Fibroblast of upper back skin (primary cell): Measurements from ENCODE around the gene TRAF2.

Experiments
- DNase-seq: peaks from one replicate; pipeline ENCODE4 v3.0.0-alpha.2; 2013

Gene TRAF2

GRCh38 chr9:136940526-136941230, 54.4 kb downstream of the TRAF2 start:
- DNase-seq, result no peak

- no peak for DNase-seq
These were observed 55.2 kb downstream of the TRAF2 start for GRCh38 chr9:136941231-136942111.

- no peak for DNase-seq
These were observed 56.0 kb downstream of the TRAF2 start for GRCh38 chr9:136942112-136942880.

GRCh38 chr9:136942881-136943230, 56.5 kb downstream of the TRAF2 start:
- no peak for DNase-seq

- DNase-seq, result no peak
These were observed 57.2 kb downstream of the TRAF2 start for GRCh38 chr9:136943291-136944211.

- peak; percentile 43 for DNase-seq
These were observed 57.8 kb downstream of the TRAF2 start for GRCh38 chr9:136944212-136944518.

- peak; percentile 92 for DNase-seq
These were observed 58.4 kb downstream of the TRAF2 start, which contains the start of the genes C8G and FBXW5 for GRCh38 chr9:136944519-136945332. TSS of gene C8G (plus strand) at chr9:136945243. CDS start at chr9:136945321, 78 bp downstream. TSS of gene FBXW5 (minus strand) at chr9:136944738. CDS start at chr9:136944083, 655 bp downstream.

- DNase-seq, result no peak
These were observed 59.3 kb downstream of the TRAF2 start for GRCh38 chr9:136945333-136946227.

- no peak for DNase-seq
These were observed 60.1 kb downstream of the TRAF2 start for GRCh38 chr9:136946228-136947027.

GRCh38 chr9:136947028-136947891, 60.9 kb downstream of the TRAF2 start:
- no peak for DNase-seq

- peak; percentile 15 for DNase-seq
These were observed 61.7 kb downstream of the TRAF2 start for GRCh38 chr9:136947955-136948510.

GRCh38 chr9:136949239-136949816, 63.0 kb downstream of the TRAF2 start:
- no peak for DNase-seq

GRCh38 chr9:136949817-136950655, 63.7 kb downstream of the TRAF2 start:
- DNase-seq, result peak; percentile 75

- DNase-seq, result no peak
These were observed 64.5 kb downstream of the TRAF2 start for GRCh38 chr9:136950656-136951276.

GRCh38 chr9:136951541-136952320, 65.4 kb downstream of the TRAF2 start, which contains the start of gene LCN12:
TSS of gene LCN12 (plus strand) at chr9:136952273. CDS start at chr9:136952328, 55 bp downstream.
- no peak for DNase-seq
